ENCODE results near the gene EXOSC9. TPM values are rescaled to one million over a fixed set of nuclear protein-coding genes. Genes with fewer than 3 reads are reported as not detected.

The EXOSC9 gene
- total RNA-seq, 1 experiment from 2014 or later = 19.3 TPM

DNA sequence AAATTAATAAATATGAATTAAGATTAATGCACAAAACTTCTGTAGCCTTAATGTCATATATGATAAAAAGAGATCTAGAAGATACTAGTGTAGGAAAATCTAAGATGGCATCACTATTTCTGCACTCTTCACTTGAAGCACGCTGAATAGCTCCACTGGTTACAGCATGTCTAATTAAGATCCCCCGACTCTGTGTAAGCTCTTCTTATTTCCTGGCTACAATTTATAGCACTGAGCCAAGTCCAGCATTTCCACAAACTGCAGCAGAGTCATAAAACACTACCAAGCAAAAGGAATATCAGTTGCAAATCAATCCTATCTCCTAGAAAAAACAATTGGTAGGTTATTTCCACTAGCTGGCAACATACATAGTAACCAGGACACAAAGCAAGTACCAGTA is 23.8 kb downstream of the EXOSC9 start:
- intact Hi-C loops (cut with micrococcal nuclease; ENCODE audit: unreplicated experiment) = no loop called here
- peaks cover 26% of the 10 kb centered on the region for H3K36me3 ChIP-seq (ENCODE audit: control insufficient read depth, insufficient read depth, low read length)
- in situ Hi-C loops (cut with HindIII; ENCODE audit: low pct_unique_long_range_greater_than_20kb, low sequenced_read_pairs) = no loop called here
- no TSS peak for BruUV-seq (replicated peaks)
- peaks cover 11% of the 10 kb centered on the region for H3K4me1 ChIP-seq (ENCODE audit: control insufficient read depth, insufficient read depth, low read length)
- ChIA-PET CTCF (no interaction called here), POLR2A (interaction anchor here (0.6 kb wide), 1 partner anchor 15 kb away, joined by 4 read pairs; no protein-coding TSS in a partner anchor)
- TF ChIP-seq, protein P1, sequence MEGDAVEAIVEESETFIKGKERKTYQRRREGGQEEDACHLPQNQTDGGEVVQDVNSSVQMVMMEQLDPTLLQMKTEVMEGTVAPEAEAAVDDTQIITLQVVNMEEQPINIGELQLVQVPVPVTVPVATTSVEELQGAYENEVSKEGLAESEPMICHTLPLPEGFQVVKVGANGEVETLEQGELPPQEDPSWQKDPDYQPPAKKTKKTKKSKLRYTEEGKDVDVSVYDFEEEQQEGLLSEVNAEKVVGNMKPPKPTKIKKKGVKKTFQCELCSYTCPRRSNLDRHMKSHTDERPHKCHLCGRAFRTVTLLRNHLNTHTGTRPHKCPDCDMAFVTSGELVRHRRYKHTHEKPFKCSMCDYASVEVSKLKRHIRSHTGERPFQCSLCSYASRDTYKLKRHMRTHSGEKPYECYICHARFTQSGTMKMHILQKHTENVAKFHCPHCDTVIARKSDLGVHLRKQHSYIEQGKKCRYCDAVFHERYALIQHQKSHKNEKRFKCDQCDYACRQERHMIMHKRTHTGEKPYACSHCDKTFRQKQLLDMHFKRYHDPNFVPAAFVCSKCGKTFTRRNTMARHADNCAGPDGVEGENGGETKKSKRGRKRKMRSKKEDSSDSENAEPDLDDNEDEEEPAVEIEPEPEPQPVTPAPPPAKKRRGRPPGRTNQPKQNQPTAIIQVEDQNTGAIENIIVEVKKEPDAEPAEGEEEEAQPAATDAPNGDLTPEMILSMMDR (IDR thresholded peaks at IDR 0.05) = no peak
- TF ChIP-seq SIN3A (IDR thresholded peaks at IDR 0.05; ENCODE audit: borderline replicate concordance, insufficient read depth, low read depth, low read length) = no peak
- TF ChIP-seq POLR2AphosphoS5 (IDR thresholded peaks at IDR 0.05; ENCODE audit: low read depth, low read length) = no peak
- TF ChIP-seq, protein P2, sequence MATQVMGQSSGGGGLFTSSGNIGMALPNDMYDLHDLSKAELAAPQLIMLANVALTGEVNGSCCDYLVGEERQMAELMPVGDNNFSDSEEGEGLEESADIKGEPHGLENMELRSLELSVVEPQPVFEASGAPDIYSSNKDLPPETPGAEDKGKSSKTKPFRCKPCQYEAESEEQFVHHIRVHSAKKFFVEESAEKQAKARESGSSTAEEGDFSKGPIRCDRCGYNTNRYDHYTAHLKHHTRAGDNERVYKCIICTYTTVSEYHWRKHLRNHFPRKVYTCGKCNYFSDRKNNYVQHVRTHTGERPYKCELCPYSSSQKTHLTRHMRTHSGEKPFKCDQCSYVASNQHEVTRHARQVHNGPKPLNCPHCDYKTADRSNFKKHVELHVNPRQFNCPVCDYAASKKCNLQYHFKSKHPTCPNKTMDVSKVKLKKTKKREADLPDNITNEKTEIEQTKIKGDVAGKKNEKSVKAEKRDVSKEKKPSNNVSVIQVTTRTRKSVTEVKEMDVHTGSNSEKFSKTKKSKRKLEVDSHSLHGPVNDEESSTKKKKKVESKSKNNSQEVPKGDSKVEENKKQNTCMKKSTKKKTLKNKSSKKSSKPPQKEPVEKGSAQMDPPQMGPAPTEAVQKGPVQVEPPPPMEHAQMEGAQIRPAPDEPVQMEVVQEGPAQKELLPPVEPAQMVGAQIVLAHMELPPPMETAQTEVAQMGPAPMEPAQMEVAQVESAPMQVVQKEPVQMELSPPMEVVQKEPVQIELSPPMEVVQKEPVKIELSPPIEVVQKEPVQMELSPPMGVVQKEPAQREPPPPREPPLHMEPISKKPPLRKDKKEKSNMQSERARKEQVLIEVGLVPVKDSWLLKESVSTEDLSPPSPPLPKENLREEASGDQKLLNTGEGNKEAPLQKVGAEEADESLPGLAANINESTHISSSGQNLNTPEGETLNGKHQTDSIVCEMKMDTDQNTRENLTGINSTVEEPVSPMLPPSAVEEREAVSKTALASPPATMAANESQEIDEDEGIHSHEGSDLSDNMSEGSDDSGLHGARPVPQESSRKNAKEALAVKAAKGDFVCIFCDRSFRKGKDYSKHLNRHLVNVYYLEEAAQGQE (IDR thresholded peaks at IDR 0.05; ENCODE audit: insufficient read depth in 1 of 2, low read depth in 2 of 2, low read length in 1 of 2) = no peak
- no peak for TF ChIP-seq TCF7L2 (IDR thresholded peaks at IDR 0.05; ENCODE audit: low read depth, low read length)
- H3K27ac ChIP-seq (ENCODE audit: low read length) = no peak overlapping the region
- no peaks in the 10 kb centered on the region for H3K9me3 ChIP-seq (ENCODE audit: control insufficient read depth, insufficient read depth, low read depth, low read length)
- DNase-seq (ENCODE audit: low read depth, low spot score) = no peak
- no peak for ATAC-seq
- H3K4me3 ChIP-seq (ENCODE audit: low read depth in 2 of 2, low read length in 2 of 2) = no peak overlapping the region
- H3K27me3 ChIP-seq (ENCODE audit: control insufficient read depth, insufficient read depth, low read length) = no peaks in the 10 kb centered on the region

DNA sequence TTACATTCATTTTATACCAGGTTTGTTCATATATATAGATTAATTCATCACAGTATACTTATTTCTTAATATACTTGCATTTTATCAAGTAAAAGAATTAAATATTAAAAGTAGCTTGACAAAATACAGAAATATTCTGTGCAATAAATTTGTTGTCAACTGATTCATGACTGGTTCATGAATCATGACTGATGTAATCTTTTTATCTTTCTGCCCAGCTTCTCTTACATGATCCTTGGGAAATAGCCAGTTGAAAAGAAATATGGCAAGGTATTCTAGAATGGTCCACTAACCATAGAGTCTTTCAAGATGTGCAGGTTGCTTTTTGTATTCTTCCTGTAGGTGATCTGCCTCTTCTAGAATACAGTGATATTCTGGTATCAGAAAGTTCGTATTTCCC is 26.7 kb downstream of the EXOSC9 start:
- POLR2A ChIA-PET = no interaction called here
- ATAC-seq (no peak), DNase-seq (ENCODE audit: low read depth, low spot score) (no peak)
- Histone ChIP-seq H3K27me3 (ENCODE audit: control insufficient read depth, insufficient read depth, low read length) (no peaks in the 10 kb centered on the region), H3K27ac (ENCODE audit: low read length) (no peak overlapping the region), H3K4me1 (ENCODE audit: control insufficient read depth, insufficient read depth, low read length) (no peaks in the 10 kb centered on the region; the same call in 1 of the 2 replicates), H3K4me3 (ENCODE audit: low read depth in 2 of 2, low read length in 2 of 2) (no peak overlapping the region), H3K36me3 (ENCODE audit: control insufficient read depth, insufficient read depth, low read length) (peaks cover 8% of the 10 kb centered on the region), H3K9me3 (ENCODE audit: control insufficient read depth, insufficient read depth, low read depth, low read length) (no peaks in the 10 kb centered on the region)
- BruUV-seq (replicated peaks) = no TSS peak
- CTCF ChIA-PET = no interaction called here
- intact Hi-C loops (cut with micrococcal nuclease; ENCODE audit: unreplicated experiment) (no loop called here), in situ Hi-C loops (cut with HindIII; ENCODE audit: low pct_unique_long_range_greater_than_20kb, low sequenced_read_pairs) (no loop called here)
- no peak for TF ChIP-seq TCF7L2 (IDR thresholded peaks at IDR 0.05; ENCODE audit: low read depth, low read length)
- TF ChIP-seq, protein P2 (IDR thresholded peaks at IDR 0.05; ENCODE audit: insufficient read depth in 1 of 2, low read depth in 2 of 2, low read length in 1 of 2) = no peak
- TF ChIP-seq, protein P1 (IDR thresholded peaks at IDR 0.05) = no peak
- no peak for TF ChIP-seq POLR2AphosphoS5 (IDR thresholded peaks at IDR 0.05; ENCODE audit: low read depth, low read length)
- no peak for TF ChIP-seq SIN3A (IDR thresholded peaks at IDR 0.05; ENCODE audit: borderline replicate concordance, insufficient read depth, low read depth, low read length)

Data from Panc1 (cell line).